ENCODE data around the gene U2SURP.
"Not testable (repeated sequence)": the region's sequence is repeated elsewhere in the genome, so short reads cannot be mapped to it uniquely, and the experiment has no call there.

GRCh38 chr3:143073983-143074382, 72.6 kb downstream of the U2SURP start:
- TF ChIP-seq EZH2 (IDR thresholded peaks at IDR 0.05; ENCODE audit: insufficient read depth, poor library complexity, severe bottlenecking); EZH2phosphoT487 (IDR thresholded peaks at IDR 0.05; ENCODE audit: insufficient read depth, low read depth): not testable (repeated sequence)

Data from GM23248 (cell line).